Fibroblast of pulmonary artery (primary cell): ENCODE results near the gene C21orf58.

ENCODE experiments used
- DNase-seq: peaks from one replicate; pipeline ENCODE4 v3.0.0-alpha.2; 2010; ENCODE audit warnings: low read depth
- H3K4me3 ChIP-seq: replicated peaks from 2 replicates; pipeline ENCODE4 v1.5.1; 2011; ENCODE audit warnings: low read depth, mild to moderate bottlenecking, control low read depth, low read length, moderate library complexity
- TF ChIP-seq, protein P1 (sequence below): IDR thresholded peaks from 2 replicates; pipeline ENCODE4 v1.5.1; 2011; ENCODE audit warnings: mild to moderate bottlenecking, control low read depth, low read length, inconsistent platforms; ENCODE audit errors: missing control alignments

The C21orf58 gene

GRCh38 chr21:46287541-46287940, 36.1 kb downstream of the C21orf58 start:
- H3K4me3 ChIP-seq: peak overlapping the region; percentile 87
- TF ChIP-seq, protein P1, sequence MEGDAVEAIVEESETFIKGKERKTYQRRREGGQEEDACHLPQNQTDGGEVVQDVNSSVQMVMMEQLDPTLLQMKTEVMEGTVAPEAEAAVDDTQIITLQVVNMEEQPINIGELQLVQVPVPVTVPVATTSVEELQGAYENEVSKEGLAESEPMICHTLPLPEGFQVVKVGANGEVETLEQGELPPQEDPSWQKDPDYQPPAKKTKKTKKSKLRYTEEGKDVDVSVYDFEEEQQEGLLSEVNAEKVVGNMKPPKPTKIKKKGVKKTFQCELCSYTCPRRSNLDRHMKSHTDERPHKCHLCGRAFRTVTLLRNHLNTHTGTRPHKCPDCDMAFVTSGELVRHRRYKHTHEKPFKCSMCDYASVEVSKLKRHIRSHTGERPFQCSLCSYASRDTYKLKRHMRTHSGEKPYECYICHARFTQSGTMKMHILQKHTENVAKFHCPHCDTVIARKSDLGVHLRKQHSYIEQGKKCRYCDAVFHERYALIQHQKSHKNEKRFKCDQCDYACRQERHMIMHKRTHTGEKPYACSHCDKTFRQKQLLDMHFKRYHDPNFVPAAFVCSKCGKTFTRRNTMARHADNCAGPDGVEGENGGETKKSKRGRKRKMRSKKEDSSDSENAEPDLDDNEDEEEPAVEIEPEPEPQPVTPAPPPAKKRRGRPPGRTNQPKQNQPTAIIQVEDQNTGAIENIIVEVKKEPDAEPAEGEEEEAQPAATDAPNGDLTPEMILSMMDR: no peak
- no peak for DNase-seq

DNA sequence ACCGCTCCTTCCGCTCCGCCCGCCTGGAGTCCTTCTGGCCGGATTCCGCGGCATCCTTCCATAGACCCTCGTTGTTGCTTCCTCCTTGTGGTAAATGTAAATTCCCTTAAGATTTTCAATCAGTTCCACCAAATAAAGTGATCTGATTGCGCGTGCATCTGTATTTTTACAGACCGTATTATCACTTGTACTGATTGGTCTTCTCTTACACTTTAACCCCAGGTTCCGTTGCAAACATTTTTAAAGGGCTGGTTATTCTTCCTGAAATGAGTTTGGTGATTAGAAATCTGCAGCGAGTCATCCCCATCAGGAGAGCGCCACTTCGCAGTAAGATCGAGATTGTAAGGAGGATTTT, 37.0 kb downstream of the C21orf58 start:
- peak overlapping the region; percentile 87 for H3K4me3 ChIP-seq
- TF ChIP-seq, protein P1: no peak
- no peak for DNase-seq

- TF ChIP-seq, protein P1: peak; percentile 37
- peak within 1 kb of the TSS; percentile 87 for H3K4me3 ChIP-seq
- peak; percentile 94 for DNase-seq
Measured at GRCh38 chr21:46285761-46286647, 37.7 kb downstream of the C21orf58 start, which contains the start of gene YBEY. Gene YBEY, plus strand, starts transcription at chr21:46286342. Its CDS starts 572 bp downstream, at chr21:46286914.

DNA sequence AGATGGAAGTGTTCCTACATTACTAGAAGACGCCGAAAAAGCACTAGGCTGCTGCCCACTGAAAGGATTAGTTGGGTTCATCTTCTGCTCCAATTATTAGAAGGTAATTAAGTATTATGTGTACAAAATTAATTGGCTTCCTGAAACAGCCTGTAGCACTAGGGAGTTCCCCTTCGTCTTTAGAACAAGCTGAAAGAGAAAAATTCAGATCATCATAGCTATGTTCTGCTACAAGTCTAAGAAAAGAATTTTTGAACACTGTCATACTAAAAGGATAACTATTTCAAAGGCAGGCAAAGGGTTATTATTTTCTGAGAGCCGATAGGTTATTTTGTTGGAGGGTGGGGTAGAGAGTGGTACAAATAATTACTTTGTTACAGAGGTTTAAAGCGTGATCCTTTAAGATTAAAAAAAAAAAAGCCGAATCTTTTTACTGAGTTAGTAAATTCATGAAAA, 38.4 kb downstream of the C21orf58 start, which contains the start of gene MCM3AP:
Gene MCM3AP (minus strand): TSS at position 406 of the 456 bp plus-strand sequence. CDS start 325 bp downstream, at position 81.
- no peak for DNase-seq
- TF ChIP-seq, protein P1: no peak
- H3K4me3 ChIP-seq: peak within 1 kb of the TSS; percentile 87

- TF ChIP-seq, protein P1: no peak
- no peak for DNase-seq
- H3K4me3 ChIP-seq: peak overlapping the region; percentile 87
Measured at GRCh38 chr21:46284733-46285132, 38.9 kb downstream of the C21orf58 start.

- H3K4me3 ChIP-seq: no peak overlapping the region
- no peak for DNase-seq
- TF ChIP-seq, protein P1: no peak
Measured at GRCh38 chr21:46284077-46284644, 39.5 kb downstream of the C21orf58 start.
